OCI-LY3 (cell line): Measurements from ENCODE around the gene RIOK2.
A peak's percentile ranks its signal among the peaks of the same experiment; 100 is the strongest.
"Not testable (repeated sequence)": the region's sequence is repeated elsewhere in the genome, so short reads cannot be mapped to it uniquely, and the experiment has no call there.

Experiments
- H2AFZ ChIP-seq: fragments of 200-600, 300-600 bp; shearing (Covaris generic); 2 replicates; pipeline ENCODE4 v1.6.0; 2014; ENCODE audit warnings: antibody characterized with exemption, low read depth, low read length
- H3K27ac ChIP-seq: fragments of 200-600, 300-600 bp; sonication (generic); 2 replicates; pipeline ENCODE4 v1.5.1; 2014; ENCODE audit warnings: mild to moderate bottlenecking, low read length, moderate library complexity, mixed read lengths
- H3K27me3 ChIP-seq: fragments of 200-600, 300-600 bp; sonication (generic); 2 replicates; pipeline ENCODE4 v1.6.1; 2014; ENCODE audit warnings: low read depth, low read length, mixed read lengths
- H3K36me3 ChIP-seq: fragments of 200-600, 300-600 bp; sonication (generic); replicated peaks from 2 replicates; pipeline ENCODE3; 2014; ENCODE audit warnings: low read depth, low read length, mixed read lengths
- H3K4me1 ChIP-seq: fragments of 300-600, 200-600 bp; sonication (generic); 2 replicates; pipeline ENCODE4 v1.6.1; 2014; ENCODE audit warnings: low read length, mixed read lengths
- H3K4me2 ChIP-seq: fragments of 200-600, 300-600 bp; sonication (generic); 2 replicates; pipeline ENCODE4 v1.6.1; 2014; ENCODE audit warnings: low read length, mixed read lengths
- H3K4me3 ChIP-seq: fragments of 300-600, 200-600 bp; sonication (generic); 2 replicates; pipeline ENCODE4 v1.5.1; 2014; ENCODE audit warnings: antibody characterized with exemption, mild to moderate bottlenecking, low read length, moderate library complexity
- H3K79me2 ChIP-seq: fragments of 300-600, 200-600 bp; shearing (Covaris generic); 2 replicates; pipeline ENCODE4 v1.6.1; 2014; ENCODE audit warnings: mild to moderate bottlenecking, low read length, mixed read lengths
- H3K9ac ChIP-seq: fragments of 300-600, 200-600 bp; shearing (Covaris generic); 2 replicates; pipeline ENCODE4 v1.6.0; 2014; ENCODE audit warnings: mild to moderate bottlenecking, low read length, moderate library complexity
- H3K9me3 ChIP-seq: fragments of 200-600, 300-600 bp; shearing (Covaris generic); 2 replicates; pipeline ENCODE4 v1.6.1; 2014; ENCODE audit warnings: low read length, mixed read lengths; ENCODE audit not compliant: insufficient read depth
- H4K20me1 ChIP-seq: fragments of 200-600, 300-600 bp; sonication (generic); 2 replicates; pipeline ENCODE4 v1.6.1; 2016; ENCODE audit warnings: low read length, mixed read lengths; ENCODE audit not compliant: insufficient read depth
- CTCF ChIP-seq: fragments of 200-600, 300-600 bp; sonication (generic); IDR thresholded peaks from 2 replicates; pipeline ENCODE4 v1.5.1; 2014; ENCODE audit warnings: antibody characterized with exemption, low read length, low read depth
- EZH2phosphoT487 ChIP-seq: fragments of 200-600 bp; shearing (Covaris generic); IDR thresholded peaks from 2 replicates; pipeline ENCODE4 v1.6.1; 2018; ENCODE audit warnings: antibody characterized with exemption, mixed run types, low read depth

RIOK2 gene

GRCh38 chr5:97192580-97193354 lies 9.7 kb upstream of the RIOK2 start:
- H3K4me2 ChIP-seq, result no peak overlapping the region

GRCh38 chr5:97191893-97192292 lies 8.8 kb upstream of the RIOK2 start:
- no peak overlapping the region for H3K9ac ChIP-seq
- H3K4me1 ChIP-seq, result no peaks in the 10 kb centered on the region
- H3K4me3 ChIP-seq, result no peak overlapping the region
- no peaks in the 10 kb centered on the region for H4K20me1 ChIP-seq
- TF ChIP-seq CTCF (no peak), EZH2phosphoT487 (no peak)
- no peaks in the 10 kb centered on the region for H3K27me3 ChIP-seq
- H3K27ac ChIP-seq, result no peak overlapping the region
- H3K9me3 ChIP-seq, result no peaks in the 10 kb centered on the region
- H3K79me2 ChIP-seq, result no peaks in the 10 kb centered on the region
- H3K36me3 ChIP-seq, result no peaks in the 10 kb centered on the region
- no peak overlapping the region for H3K4me2 ChIP-seq
- H2AFZ ChIP-seq, result no peak overlapping the region

More at GRCh38 chr5:97192580-97193354, 9.7 kb upstream of the RIOK2 start:
- Histone ChIP-seq H3K9me3 (no peaks in the 10 kb centered on the region), H4K20me1 (no peaks in the 10 kb centered on the region), H3K9ac (no peak overlapping the region), H3K27ac (no peak overlapping the region), H3K27me3 (no peaks in the 10 kb centered on the region), H3K79me2 (no peaks in the 10 kb centered on the region), H2AFZ (no peak overlapping the region), H3K36me3 (no peaks in the 10 kb centered on the region), H3K4me3 (no peak overlapping the region), H3K4me1 (no peaks in the 10 kb centered on the region)
- no peak for TF ChIP-seq EZH2phosphoT487
- TF ChIP-seq CTCF, result no peak

GRCh38 chr5:97189523-97189922 lies 6.5 kb upstream of the RIOK2 start:
- not testable (repeated sequence) for H3K36me3 ChIP-seq, H3K27ac ChIP-seq, H3K4me2 ChIP-seq, H2AFZ ChIP-seq, H3K4me3 ChIP-seq, H4K20me1 ChIP-seq, H3K4me1 ChIP-seq, H3K9me3 ChIP-seq, H3K9ac ChIP-seq, H3K79me2 ChIP-seq, H3K27me3 ChIP-seq

GRCh38 chr5:97183930-97184213 lies 825 bp upstream of the RIOK2 start:
- no peak for TF ChIP-seq EZH2phosphoT487
- no peak for TF ChIP-seq CTCF
- H3K9me3 ChIP-seq, result no peaks in the 10 kb centered on the region
- peaks cover 8% of the 10 kb centered on the region for H3K36me3 ChIP-seq
- peaks cover 26% of the 10 kb centered on the region for H3K79me2 ChIP-seq
- peak overlapping the region; percentile 83 for H3K4me2 ChIP-seq
- peak overlapping the region; percentile 71 for H3K27ac ChIP-seq
- H3K4me1 ChIP-seq, result peaks cover 11% of the 10 kb centered on the region
- no peaks in the 10 kb centered on the region for H3K27me3 ChIP-seq
- peak overlapping the region; percentile 96 for H3K4me3 ChIP-seq
- peak overlapping the region; percentile 72 for H2AFZ ChIP-seq
- peak overlapping the region; percentile 33; the same call in 1 of the 2 replicates for H3K9ac ChIP-seq
- H4K20me1 ChIP-seq, result no peaks in the 10 kb centered on the region
